Karpas-422 (cell line): ENCODE data around the gene ZFYVE28. TPM values are rescaled to one million over a fixed set of nuclear protein-coding genes. Genes with fewer than 3 reads are reported as not detected.

ENCODE experiments used
- DNase-seq: peaks from one replicate; pipeline ENCODE4 v3.0.0-alpha.2; 2015
- H2AFZ ChIP-seq: fragments of 200-600 bp; sonication (generic); 2 replicates; pipeline ENCODE4 v1.6.1; 2014; ENCODE audit warnings: antibody characterized with exemption, low read length, mixed read lengths
- H3K27ac ChIP-seq: fragments of 200-600 bp; sonication (generic); 2 replicates; pipeline ENCODE4 v1.5.1; 2014; ENCODE audit warnings: mild to moderate bottlenecking, low read length, moderate library complexity
- H3K27me3 ChIP-seq: fragments of 200-600 bp; sonication (generic); 2 replicates; pipeline ENCODE4 v1.6.1; 2014; ENCODE audit warnings: low read length, mixed read lengths
- H3K36me3 ChIP-seq: fragments of 200-600 bp; sonication (generic); 2 replicates; pipeline ENCODE4 v1.6.1; 2014; ENCODE audit warnings: low read length, mixed read lengths; ENCODE audit not compliant: insufficient read depth
- H3K4me1 ChIP-seq: fragments of 200-600 bp; sonication (generic); 2 replicates; pipeline ENCODE4 v1.6.1; 2014; ENCODE audit warnings: mild to moderate bottlenecking, low read length, mixed read lengths
- H3K4me2 ChIP-seq: fragments of 200-600 bp; sonication (generic); 2 replicates; pipeline ENCODE4 v1.6.1; 2014; ENCODE audit warnings: low read length, low read depth, mild to moderate bottlenecking; ENCODE audit not compliant: poor library complexity, severe bottlenecking
- H3K4me3 ChIP-seq: fragments of 200-600 bp; sonication (generic); 2 replicates; pipeline ENCODE4 v1.5.1; 2014; ENCODE audit warnings: mild to moderate bottlenecking, antibody characterized with exemption, low read length, mixed read lengths
- H3K79me2 ChIP-seq: fragments of 200-600 bp; sonication (generic); 2 replicates; pipeline ENCODE4 v1.6.1; 2014; ENCODE audit warnings: mild to moderate bottlenecking, low read length, mixed read lengths
- H3K9ac ChIP-seq: fragments of 200-600 bp; sonication (generic); 2 replicates; pipeline ENCODE4 v1.6.0; 2014; ENCODE audit warnings: low read length
- H3K9me2 ChIP-seq: fragments of 200-600 bp; sonication (generic), shearing (Covaris generic); replicated peaks from 2 replicates; pipeline ENCODE4 v1.6.0; 2014; ENCODE audit warnings: mild to moderate bottlenecking, low read length, moderate library complexity; ENCODE audit not compliant: insufficient read depth
- H3K9me3 ChIP-seq: fragments of 300-700, 200-600 bp; sonication (generic); 2 replicates; pipeline ENCODE4 v1.6.1; 2014; ENCODE audit warnings: low read length, mixed read lengths
- H4K20me1 ChIP-seq: fragments of 200-600 bp; sonication (generic); 2 replicates; pipeline ENCODE4 v1.6.1; 2014; ENCODE audit warnings: mild to moderate bottlenecking, antibody characterized with exemption, low read length, low read depth; ENCODE audit not compliant: insufficient read depth
- total RNA-seq: library from RNA; depleted of rRNA; stranded (reverse); fragments of >200 nt; shearing (Covaris generic); gene quantifications from 2 replicates; pipeline ENCODE4 v1.2.3, GENCODE V29; 2014; ENCODE audit warnings: low replicate concordance

ZFYVE28 gene
- total RNA-seq, 1 experiment from 2014 or later: 2.0 TPM

DNA sequence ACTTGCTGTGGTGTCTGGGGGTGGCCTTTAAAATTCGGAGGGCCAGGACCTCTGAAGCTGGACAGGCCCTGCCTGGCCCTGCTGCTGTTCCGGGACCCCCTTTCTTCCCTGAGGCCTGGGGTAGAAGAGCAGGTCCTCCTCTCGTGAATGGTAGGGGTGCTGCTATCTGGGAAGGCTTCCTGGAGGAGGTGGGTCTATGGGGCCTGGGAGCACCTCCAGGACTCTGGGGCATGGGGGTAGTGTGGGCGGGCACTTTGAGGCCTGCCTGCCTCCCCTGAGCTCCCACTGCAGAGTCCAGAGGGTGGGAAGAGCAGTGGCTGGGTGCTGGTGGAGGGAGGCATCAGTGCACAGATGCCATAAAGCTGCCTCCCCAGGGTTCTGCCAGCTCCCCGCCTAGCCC, 151.6 kb downstream of the ZFYVE28 start:
- Histone ChIP-seq H3K27me3 (no peaks in the 10 kb centered on the region), H3K79me2 (no peaks in the 10 kb centered on the region), H3K4me1 (peaks cover 23% of the 10 kb centered on the region), H3K4me3 (no peak overlapping the region), H3K9me2 (no peaks in the 10 kb centered on the region), H3K4me2 (no peak overlapping the region), H3K9me3 (no peaks in the 10 kb centered on the region), H3K36me3 (no peaks in the 10 kb centered on the region), H3K9ac (no peak overlapping the region), H4K20me1 (no peaks in the 10 kb centered on the region), H3K27ac (no peak overlapping the region), H2AFZ (no peak overlapping the region)
- DNase-seq: no peak

- no peaks in the 10 kb centered on the region for H3K36me3 ChIP-seq
- no peaks in the 10 kb centered on the region; the same call in 1 of the 2 replicates for H4K20me1 ChIP-seq
- H3K9ac ChIP-seq: no peak overlapping the region
- peaks cover 1% of the 10 kb centered on the region for H3K79me2 ChIP-seq
- H3K9me2 ChIP-seq: no peaks in the 10 kb centered on the region
- no peak overlapping the region for H3K4me3 ChIP-seq
- no peak overlapping the region for H2AFZ ChIP-seq
- peaks cover 23% of the 10 kb centered on the region for H3K4me1 ChIP-seq
- no peak overlapping the region for H3K4me2 ChIP-seq
- DNase-seq: no peak
- H3K27ac ChIP-seq: no peak overlapping the region
- no peaks in the 10 kb centered on the region for H3K9me3 ChIP-seq
- no peaks in the 10 kb centered on the region for H3K27me3 ChIP-seq
Observed at GRCh38 chr4:2266181-2266580, 152.3 kb downstream of the ZFYVE28 start.

- peaks cover 9% of the 10 kb centered on the region for H3K79me2 ChIP-seq
- H3K9me3 ChIP-seq: no peaks in the 10 kb centered on the region
- no peaks in the 10 kb centered on the region for H3K36me3 ChIP-seq
- no peaks in the 10 kb centered on the region for H3K9me2 ChIP-seq
- H3K9ac ChIP-seq: no peak overlapping the region
- no peak overlapping the region for H2AFZ ChIP-seq
- no peaks in the 10 kb centered on the region for H3K27me3 ChIP-seq
- no peak overlapping the region for H3K27ac ChIP-seq
- no peak overlapping the region for H3K4me3 ChIP-seq
- DNase-seq: no peak
- peaks cover 28% of the 10 kb centered on the region for H3K4me1 ChIP-seq
- H3K4me2 ChIP-seq: no peak overlapping the region
- H4K20me1 ChIP-seq: peaks cover 6% of the 10 kb centered on the region
Observed at GRCh38 chr4:2265113-2266110, 153.0 kb downstream of the ZFYVE28 start.

DNA sequence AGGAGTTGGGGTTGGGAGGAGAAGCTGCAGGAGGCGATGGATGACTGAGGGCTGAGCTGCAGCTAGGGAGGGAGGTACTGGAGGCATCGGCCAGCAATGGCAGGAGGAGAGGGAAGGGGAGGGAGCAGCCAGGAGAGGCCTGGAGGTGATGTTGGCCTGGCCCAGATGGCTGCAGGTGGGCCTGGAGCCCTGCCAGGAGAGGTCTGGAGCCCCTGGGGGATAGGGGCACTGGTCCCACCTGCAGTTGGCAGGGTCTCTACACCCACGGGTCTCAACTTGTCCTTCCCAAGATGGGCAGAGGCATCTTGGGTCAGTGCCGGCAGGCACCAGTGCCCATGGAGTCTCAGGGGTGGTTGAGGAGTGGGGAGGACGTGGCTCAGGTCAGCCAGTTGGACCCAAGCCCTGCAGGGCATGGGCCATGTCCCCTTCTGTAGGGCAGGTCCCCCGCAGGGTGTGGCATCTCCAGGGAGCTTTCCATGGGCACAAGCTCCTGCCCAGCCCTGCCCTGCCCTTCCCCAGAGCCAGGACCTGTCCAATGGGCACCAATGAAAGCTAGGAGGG, 153.9 kb downstream of the ZFYVE28 start:
- Histone ChIP-seq H3K79me2 (peaks cover 17% of the 10 kb centered on the region), H3K4me3 (no peak overlapping the region), H3K9ac (no peak overlapping the region), H4K20me1 (peaks cover 14% of the 10 kb centered on the region), H3K4me1 (peaks cover 35% of the 10 kb centered on the region), H3K4me2 (no peak overlapping the region), H3K36me3 (no peaks in the 10 kb centered on the region), H2AFZ (no peak overlapping the region), H3K9me2 (no peaks in the 10 kb centered on the region), H3K27ac (no peak overlapping the region), H3K9me3 (no peaks in the 10 kb centered on the region), H3K27me3 (no peaks in the 10 kb centered on the region)
- no peak for DNase-seq

DNA sequence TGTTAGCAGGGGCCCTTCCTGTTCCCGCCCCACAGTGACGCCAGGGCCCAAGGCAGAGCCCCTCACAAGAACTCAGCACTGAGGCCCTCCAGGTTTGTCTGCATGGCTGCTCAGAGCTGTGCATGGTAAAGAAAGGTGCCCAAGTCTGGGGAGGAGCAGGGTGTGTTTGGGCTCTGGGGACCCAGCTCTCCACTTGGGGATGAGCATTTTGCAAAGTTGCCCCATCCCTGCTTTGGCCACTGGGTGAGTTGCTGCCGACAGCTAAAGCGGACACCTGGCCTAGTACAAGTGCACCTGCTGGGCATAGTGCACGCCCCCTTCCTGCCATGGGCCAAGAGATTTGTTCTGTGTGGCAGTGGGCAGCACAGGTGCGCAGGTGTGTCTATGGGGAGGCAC, 154.5 kb downstream of the ZFYVE28 start:
- Histone ChIP-seq H3K9me3 (no peaks in the 10 kb centered on the region), H4K20me1 (peaks cover 20% of the 10 kb centered on the region), H3K4me1 (peaks cover 35% of the 10 kb centered on the region), H2AFZ (no peak overlapping the region), H3K36me3 (no peaks in the 10 kb centered on the region), H3K4me3 (no peak overlapping the region), H3K79me2 (peaks cover 24% of the 10 kb centered on the region), H3K27me3 (no peaks in the 10 kb centered on the region), H3K4me2 (peak overlapping the region; percentile 84), H3K9me2 (no peaks in the 10 kb centered on the region), H3K27ac (no peak overlapping the region; the same call in 1 of the 2 replicates), H3K9ac (peak overlapping the region; percentile 5; the same call in 1 of the 2 replicates)
- peak; percentile 64 for DNase-seq

DNA sequence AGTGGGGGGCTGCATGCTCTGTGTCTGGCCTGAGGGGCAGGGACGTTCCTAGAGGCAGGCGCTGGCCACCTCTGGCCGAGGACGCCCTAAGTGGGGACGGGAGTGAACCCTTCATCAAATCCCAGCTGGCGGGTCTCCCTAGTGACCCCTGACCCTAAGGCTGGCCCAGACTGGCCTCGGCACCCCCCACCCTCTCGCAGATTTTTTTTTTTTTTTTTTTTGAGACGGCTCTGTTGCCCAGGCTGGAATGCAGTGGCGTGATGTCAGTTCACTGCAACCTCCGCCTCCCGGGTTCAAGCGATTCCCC, 155.5 kb downstream of the ZFYVE28 start:
- H3K4me3 ChIP-seq: peak overlapping the region; percentile 90
- no peaks in the 10 kb centered on the region for H3K9me3 ChIP-seq
- peak overlapping the region; percentile 84 for H3K4me2 ChIP-seq
- peak overlapping the region; percentile 96 for H3K9ac ChIP-seq
- peak overlapping the region; percentile 72 for H3K27ac ChIP-seq
- H3K27me3 ChIP-seq: no peaks in the 10 kb centered on the region
- no peaks in the 10 kb centered on the region for H3K36me3 ChIP-seq
- H3K79me2 ChIP-seq: peaks cover 30% of the 10 kb centered on the region
- no peaks in the 10 kb centered on the region for H3K9me2 ChIP-seq
- H4K20me1 ChIP-seq: peaks cover 23% of the 10 kb centered on the region
- no peak for DNase-seq
- H2AFZ ChIP-seq: peak overlapping the region; percentile 16; the same call in 1 of the 2 replicates
- peaks cover 35% of the 10 kb centered on the region for H3K4me1 ChIP-seq

DNA sequence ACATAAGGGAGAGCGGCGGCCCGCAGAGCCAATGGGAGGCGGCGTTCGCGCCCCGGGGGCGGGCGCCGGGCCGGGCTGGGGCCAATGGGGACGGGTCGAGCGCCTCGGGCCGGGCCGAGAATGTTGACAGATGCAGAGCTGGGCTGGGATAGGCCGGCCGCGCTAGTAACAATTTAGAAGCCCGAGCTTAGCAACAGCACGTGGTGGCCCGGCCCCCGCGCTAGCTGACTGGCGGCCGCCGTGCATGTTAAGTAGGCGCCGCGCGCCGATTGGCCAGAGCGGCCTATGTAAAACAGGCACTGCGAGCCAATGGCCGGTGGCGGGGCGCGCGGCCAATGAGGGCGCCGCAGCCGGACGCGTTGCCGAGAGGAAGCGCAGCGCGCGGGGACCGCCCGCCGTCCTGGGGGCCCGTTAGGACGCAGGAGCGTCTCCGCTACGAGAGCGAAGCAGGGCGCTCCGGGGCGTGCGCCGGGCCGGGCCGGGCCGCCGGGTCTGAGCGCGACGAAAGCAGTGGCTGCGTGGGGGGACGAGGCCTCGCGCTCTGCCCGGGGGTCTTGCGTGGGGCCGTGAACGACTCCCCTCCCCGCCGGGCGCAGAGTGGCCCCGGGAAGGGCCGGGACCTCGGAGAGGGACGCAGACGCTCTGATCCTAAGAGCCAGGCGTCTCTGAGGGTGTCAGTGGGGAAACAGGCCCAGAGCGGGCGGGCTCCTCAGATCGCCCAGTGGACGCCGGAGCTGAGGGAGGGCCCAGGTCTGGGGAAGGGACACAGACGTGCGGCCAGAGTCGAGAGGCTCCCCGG, 156.1 kb downstream of the ZFYVE28 start:
- Histone ChIP-seq H3K79me2 (peaks cover 34% of the 10 kb centered on the region), H3K27me3 (no peaks in the 10 kb centered on the region), H4K20me1 (peaks cover 23% of the 10 kb centered on the region), H3K4me3 (peak overlapping the region; percentile 90), H3K9me3 (no peaks in the 10 kb centered on the region), H3K4me1 (peaks cover 35% of the 10 kb centered on the region), H3K4me2 (peak overlapping the region; percentile 84), H3K27ac (peak overlapping the region; percentile 72), H3K9me2 (no peaks in the 10 kb centered on the region), H2AFZ (peak overlapping the region; percentile 16; the same call in 1 of the 2 replicates), H3K9ac (peak overlapping the region; percentile 96), H3K36me3 (no peaks in the 10 kb centered on the region)
- peak; percentile 99 for DNase-seq

GRCh38 chr4:2261853-2262144, 156.6 kb downstream of the ZFYVE28 start, which contains the start of gene MXD4:
TSS of gene MXD4 (minus strand) at chr4:2262109. CDS start at chr4:2261980, 129 bp downstream.
- peaks cover 35% of the 10 kb centered on the region for H3K79me2 ChIP-seq
- peak within 1 kb of the TSS; percentile 72 for H3K27ac ChIP-seq
- no peak for DNase-seq
- peak within 1 kb of the TSS; percentile 95 for H3K4me3 ChIP-seq
- no peaks in the 10 kb centered on the region for H3K9me3 ChIP-seq
- H3K4me1 ChIP-seq: peaks cover 35% of the 10 kb centered on the region
- peak within 1 kb of the TSS; percentile 96 for H3K4me2 ChIP-seq
- no peaks in the 10 kb centered on the region for H3K9me2 ChIP-seq
- H4K20me1 ChIP-seq: peaks cover 23% of the 10 kb centered on the region
- H3K27me3 ChIP-seq: no peaks in the 10 kb centered on the region
- peak within 1 kb of the TSS; percentile 96 for H3K9ac ChIP-seq
- H2AFZ ChIP-seq: peak within 1 kb of the TSS; percentile 16; the same call in 1 of the 2 replicates
- no peaks in the 10 kb centered on the region for H3K36me3 ChIP-seq
